ENCODE data around the gene COQ4. TPM values are rescaled to one million over a fixed set of nuclear protein-coding genes. Genes with fewer than 3 reads are reported as not detected.
"Not testable (repeated sequence)": the region's sequence is repeated elsewhere in the genome, so short reads cannot be mapped to it uniquely, and the experiment has no call there.

Gene COQ4
- total RNA-seq, 3 donors from 2014 or later: 43.2 to 63.9 (median 59.1) TPM

- Histone ChIP-seq H3K4me3 (no peak overlapping the region), H3K9me3 (no peaks in the 10 kb centered on the region), H3K4me1 (ENCODE audit: low read depth) (no peaks in the 10 kb centered on the region), H3K36me3 (ENCODE audit: low read depth) (no peaks in the 10 kb centered on the region)
- TF ChIP-seq CTCF (IDR thresholded peaks at IDR 0.05): no peak
- ATAC-seq: no peak
- no peak for DNase-seq
- intact Hi-C loops (cut with DNase I, micrococcal nuclease): no loop called here
These were observed 12.5 kb downstream of the COQ4 start for GRCh38 chr9:128335161-128335560.

GRCh38 chr9:128335914-128336313, 13.3 kb downstream of the COQ4 start:
- H3K4me1 ChIP-seq (ENCODE audit: low read depth): no peaks in the 10 kb centered on the region
- TF ChIP-seq CTCF (IDR thresholded peaks at IDR 0.05): no peak
- no peak for ATAC-seq
- H3K9me3 ChIP-seq: no peaks in the 10 kb centered on the region
- DNase-seq: no peak
- intact Hi-C loops (cut with DNase I, micrococcal nuclease): no loop called here
- H3K4me3 ChIP-seq: no peak overlapping the region
- H3K36me3 ChIP-seq (ENCODE audit: low read depth): no peaks in the 10 kb centered on the region

- ATAC-seq (no peak), DNase-seq (no peak)
- no peak for TF ChIP-seq CTCF (IDR thresholded peaks at IDR 0.05)
- intact Hi-C loops (cut with DNase I, micrococcal nuclease): no loop called here
- no peaks in the 10 kb centered on the region for H3K4me1 ChIP-seq (ENCODE audit: low read depth)
- H3K36me3 ChIP-seq (ENCODE audit: low read depth): no peaks in the 10 kb centered on the region
- H3K4me3 ChIP-seq: no peak overlapping the region
- H3K9me3 ChIP-seq: no peaks in the 10 kb centered on the region
These were observed 15.3 kb downstream of the COQ4 start for GRCh38 chr9:128337936-128338335.

- DNase-seq; ATAC-seq; H3K9me3 ChIP-seq; intact Hi-C loops (cut with DNase I, micrococcal nuclease); H3K36me3 ChIP-seq (ENCODE audit: low read depth); H3K4me1 ChIP-seq (ENCODE audit: low read depth); H3K4me3 ChIP-seq: not testable (repeated sequence)
These were observed 16.4 kb downstream of the COQ4 start for GRCh38 chr9:128338852-128339614.

- no peak for TF ChIP-seq CTCF (IDR thresholded peaks at IDR 0.05)
- H3K4me1 ChIP-seq (ENCODE audit: low read depth): no peaks in the 10 kb centered on the region
- ATAC-seq (peak; percentile 92), DNase-seq (peak; percentile 83 to 92 (median 91))
- intact Hi-C loops (cut with DNase I, micrococcal nuclease): no loop called here
- H3K9me3 ChIP-seq: no peaks in the 10 kb centered on the region
- no peaks in the 10 kb centered on the region for H3K36me3 ChIP-seq (ENCODE audit: low read depth)
- peak within 1 kb of the TSS; percentile 68 for H3K4me3 ChIP-seq
These were observed 17.4 kb downstream of the COQ4 start, which contains the start of gene SLC27A4 for GRCh38 chr9:128339761-128340690. SLC27A4 (plus strand) TSS chr9:128340527; CDS start chr9:128343133, 2,606 bp downstream.
